ENCODE results near the gene GABARAP. TPM values are rescaled to one million over a fixed set of nuclear protein-coding genes. Genes with fewer than 3 reads are reported as not detected.
A peak's percentile ranks its signal among the peaks of the same experiment; 100 is the strongest.

Gene GABARAP
- total RNA-seq, 4 donors from 2014 or later, result 172 to 384 (median 197) TPM

DNA sequence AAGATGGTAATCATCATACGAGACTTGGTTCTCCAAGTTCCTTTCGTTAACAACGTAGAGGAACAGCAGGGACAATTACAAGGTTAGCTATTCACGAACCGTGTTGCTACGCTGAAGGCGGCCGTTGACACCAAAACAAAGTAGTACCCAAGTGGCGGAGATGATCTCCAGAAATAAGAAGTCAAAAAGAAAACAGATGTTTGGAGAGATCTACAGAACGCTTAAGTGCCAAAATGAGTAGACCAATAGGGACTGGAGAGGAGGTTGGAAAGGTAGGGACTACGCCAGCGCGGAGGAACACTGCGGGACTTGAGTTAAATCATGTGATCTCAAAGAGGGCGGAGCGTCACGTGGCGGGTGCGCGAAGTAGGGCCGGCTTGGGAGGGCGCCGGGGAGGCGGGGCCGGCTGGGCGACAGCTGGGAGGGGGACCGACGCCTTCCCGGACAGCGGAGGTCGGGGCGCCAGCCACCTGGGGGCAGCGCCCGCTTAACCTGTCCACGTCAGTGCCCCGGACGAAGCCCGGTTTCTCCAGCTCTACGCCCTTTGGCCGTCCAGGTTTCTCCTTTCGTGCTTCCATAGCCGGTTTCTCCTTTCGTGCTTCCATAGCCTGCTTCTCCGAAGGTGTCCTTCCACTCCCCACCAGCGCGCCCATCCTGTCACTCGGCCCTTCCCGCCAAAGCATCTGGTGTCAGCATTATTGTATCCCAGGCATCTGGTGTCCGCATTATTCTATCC, 636 bp upstream of the GABARAP start:
- peaks cover 18 to 45% (median 32%) of the 10 kb centered on the region in 3 donors for H3K4me1 ChIP-seq
- intact Hi-C loops (cut with DNase I), result no loop called here
- H3K27ac ChIP-seq, result peak overlapping the region; percentile 97 to 100 (median 99)
- no peaks in the 10 kb centered on the region for H3K27me3 ChIP-seq
- peak; percentile 77 for DNase-seq
- H3K36me3 ChIP-seq, result peaks cover 31 to 55% (median 35%) of the 10 kb centered on the region in 3 donors
- peak in 3 of 4 donors; percentile 27 to 68 (median 35) for TF ChIP-seq POLR2A (IDR thresholded peaks at IDR 0.05)
- TF ChIP-seq, protein P1, sequence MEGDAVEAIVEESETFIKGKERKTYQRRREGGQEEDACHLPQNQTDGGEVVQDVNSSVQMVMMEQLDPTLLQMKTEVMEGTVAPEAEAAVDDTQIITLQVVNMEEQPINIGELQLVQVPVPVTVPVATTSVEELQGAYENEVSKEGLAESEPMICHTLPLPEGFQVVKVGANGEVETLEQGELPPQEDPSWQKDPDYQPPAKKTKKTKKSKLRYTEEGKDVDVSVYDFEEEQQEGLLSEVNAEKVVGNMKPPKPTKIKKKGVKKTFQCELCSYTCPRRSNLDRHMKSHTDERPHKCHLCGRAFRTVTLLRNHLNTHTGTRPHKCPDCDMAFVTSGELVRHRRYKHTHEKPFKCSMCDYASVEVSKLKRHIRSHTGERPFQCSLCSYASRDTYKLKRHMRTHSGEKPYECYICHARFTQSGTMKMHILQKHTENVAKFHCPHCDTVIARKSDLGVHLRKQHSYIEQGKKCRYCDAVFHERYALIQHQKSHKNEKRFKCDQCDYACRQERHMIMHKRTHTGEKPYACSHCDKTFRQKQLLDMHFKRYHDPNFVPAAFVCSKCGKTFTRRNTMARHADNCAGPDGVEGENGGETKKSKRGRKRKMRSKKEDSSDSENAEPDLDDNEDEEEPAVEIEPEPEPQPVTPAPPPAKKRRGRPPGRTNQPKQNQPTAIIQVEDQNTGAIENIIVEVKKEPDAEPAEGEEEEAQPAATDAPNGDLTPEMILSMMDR (IDR thresholded peaks at IDR 0.05), result peak in 3 of 6 experiments; percentile 4 to 13 (median 8)
- peak overlapping the region; percentile 76 to 99 (median 92) for H3K4me3 ChIP-seq
- WGBS, 2 donors, result 2 to 3% methylated on average over 31 to 36 of the region's 49 CpGs
- no peaks in the 10 kb centered on the region for H3K9me3 ChIP-seq

DNA sequence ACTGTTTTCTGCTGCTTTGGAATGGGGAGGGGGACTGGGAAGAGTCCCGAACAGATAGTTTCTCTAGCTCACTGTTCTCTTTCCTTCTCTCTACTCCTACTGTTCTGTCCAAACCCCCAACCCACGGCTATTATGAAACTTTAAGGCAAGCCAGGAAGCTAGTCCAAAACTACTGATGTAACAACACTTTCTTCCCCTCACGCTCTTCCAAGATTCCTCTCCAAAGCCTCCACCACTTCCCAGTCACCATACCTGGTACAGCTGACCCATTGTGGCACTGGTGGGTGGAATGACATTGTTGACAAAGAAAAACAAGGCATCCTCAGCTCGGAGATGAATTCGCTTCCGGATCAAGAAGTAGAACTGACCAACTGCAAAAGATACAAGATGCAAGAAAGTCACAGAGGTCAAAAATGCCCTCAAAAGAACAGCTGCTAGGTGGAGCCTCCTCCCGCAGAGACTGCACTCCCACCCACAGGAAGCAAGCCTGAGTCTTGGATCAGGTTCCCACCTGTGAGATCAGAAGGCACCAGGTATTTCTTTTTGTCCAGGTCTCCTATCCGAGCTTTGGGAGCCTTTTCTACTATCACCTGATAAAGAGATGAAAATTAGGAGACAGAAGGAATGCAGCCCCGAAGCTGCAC, 1.0 kb downstream of the GABARAP start:
- TF ChIP-seq, protein P1 (IDR thresholded peaks at IDR 0.05), result no peak
- TF ChIP-seq POLR2A (IDR thresholded peaks at IDR 0.05), result no peak
- H3K4me1 ChIP-seq, result peaks cover 29 to 47% (median 34%) of the 10 kb centered on the region in 3 donors
- H3K27me3 ChIP-seq, result no peaks in the 10 kb centered on the region
- H3K4me3 ChIP-seq, result peak overlapping the region; percentile 76 to 99 (median 92)
- no peaks in the 10 kb centered on the region for H3K9me3 ChIP-seq
- H3K36me3 ChIP-seq, result peaks cover 27 to 51% (median 27%) of the 10 kb centered on the region in 3 donors
- intact Hi-C loops (cut with DNase I), result no loop called here
- H3K27ac ChIP-seq, result peak overlapping the region; percentile 97 to 100 (median 99)
- DNase-seq, result no peak
- WGBS, 2 donors, result 23 to 29% methylated on average over 7 to 9 of the region's 9 CpGs

DNA sequence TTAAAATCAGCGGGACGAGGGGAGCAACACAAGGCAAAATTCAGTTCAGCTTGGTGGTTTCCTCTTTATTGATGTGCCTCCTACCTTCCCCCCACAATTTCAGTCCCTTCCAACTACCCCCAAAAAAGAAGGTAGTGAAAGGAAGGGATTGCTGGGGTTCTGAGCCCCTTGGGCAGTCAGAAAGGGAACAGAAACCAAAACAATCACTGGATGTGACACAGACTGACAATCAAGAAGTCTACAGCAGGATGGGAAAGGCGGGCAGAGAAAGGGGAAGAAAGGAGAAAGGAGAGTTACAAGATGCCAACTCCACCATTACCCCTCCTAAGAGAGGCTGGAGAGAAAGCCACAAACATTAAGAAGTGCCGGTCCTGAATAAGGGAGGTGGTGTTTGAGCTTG, 1.9 kb downstream of the GABARAP start:
- Histone ChIP-seq H3K27me3 (no peaks in the 10 kb centered on the region), H3K4me1 (peaks cover 30 to 56% (median 41%) of the 10 kb centered on the region in 3 donors), H3K36me3 (peaks cover 22 to 51% (median 29%) of the 10 kb centered on the region in 3 donors), H3K9me3 (no peaks in the 10 kb centered on the region), H3K4me3 (peak overlapping the region in 3 of 4 donors; percentile 76 to 99 (median 99)), H3K27ac (peak overlapping the region in 3 of 4 donors; percentile 97 to 100 (median 99))
- WGBS, 2 donors, result 59 to 75% methylated on average over 4 of the region's 4 CpGs
- no peak for TF ChIP-seq POLR2A (IDR thresholded peaks at IDR 0.05)
- TF ChIP-seq, protein P1 (IDR thresholded peaks at IDR 0.05), result no peak
- no peak for DNase-seq
- intact Hi-C loops (cut with DNase I), result no loop called here

DNA sequence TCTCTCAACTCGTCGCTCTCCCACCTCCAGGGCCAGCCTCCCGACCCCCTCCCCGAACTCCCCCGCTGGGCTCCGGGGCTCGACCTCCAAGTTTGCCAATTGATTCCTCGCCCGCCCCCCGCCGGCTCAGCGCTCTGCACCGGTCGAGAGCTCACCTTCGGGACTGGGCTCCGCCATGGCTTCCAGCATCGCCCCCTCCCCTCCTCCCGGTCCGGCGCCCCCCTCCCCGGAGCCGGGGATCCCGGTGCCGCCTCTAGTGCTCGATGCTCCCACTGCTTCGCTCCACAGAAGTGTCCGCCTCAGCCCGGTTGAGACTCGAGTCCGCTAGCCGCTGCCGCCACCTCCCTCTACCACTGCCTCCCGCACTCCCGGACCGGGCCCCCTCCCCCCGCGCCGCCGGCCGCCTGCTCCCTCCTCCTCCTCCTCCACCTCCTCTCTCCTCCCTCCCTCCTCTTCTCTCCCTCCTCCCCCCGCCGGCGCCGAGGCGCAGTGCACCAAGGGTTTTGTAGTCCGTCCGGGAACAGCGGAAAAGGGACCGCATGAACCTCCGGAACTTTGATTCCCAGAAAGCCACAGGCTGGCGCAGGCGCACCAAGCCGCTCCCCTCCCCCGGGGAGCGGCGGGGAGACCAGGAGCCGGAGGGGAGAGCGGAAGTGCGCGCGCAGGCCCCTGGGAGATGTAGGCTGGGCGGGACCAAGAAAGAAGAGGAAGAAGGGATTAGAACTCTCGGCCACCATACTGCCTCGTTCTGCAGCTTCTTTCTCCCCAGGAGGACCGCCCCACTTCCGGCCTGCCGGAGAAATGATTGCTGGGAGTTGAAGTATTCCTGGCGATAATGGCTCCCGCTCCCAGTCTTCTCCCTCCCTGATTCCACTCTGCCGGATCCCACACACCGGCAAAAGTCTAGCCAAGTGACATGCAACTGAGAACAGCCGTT, 2.9 kb downstream of the GABARAP start, which contains the start of gene PHF23:
TSS of gene PHF23 (minus strand) at position 367 of the 937 bp plus-strand sequence. CDS start at position 189, 178 bp downstream.
- H3K4me1 ChIP-seq, result peaks cover 40 to 66% (median 50%) of the 10 kb centered on the region in 3 donors

More for the DNA sequence above, 2.9 kb downstream of the GABARAP start, which contains the start of gene PHF23:
- TF ChIP-seq, protein P1 (IDR thresholded peaks at IDR 0.05), result peak; percentile 9 to 59 (median 46)
- peak in 3 of 4 donors; percentile 59 to 87 (median 60) for TF ChIP-seq POLR2A (IDR thresholded peaks at IDR 0.05)
- peak within 1 kb of the TSS; percentile 97 to 100 (median 98) for H3K27ac ChIP-seq
- intact Hi-C loops (cut with DNase I), result no loop called here
- peaks cover 17 to 44% (median 19%) of the 10 kb centered on the region in 3 donors for H3K36me3 ChIP-seq
- H3K9me3 ChIP-seq, result no peaks in the 10 kb centered on the region
- WGBS, 2 donors, result 0% methylated on average over 24 to 30 of the region's 72 CpGs
- peak; percentile 96 for DNase-seq
- H3K27me3 ChIP-seq, result no peaks in the 10 kb centered on the region
- H3K4me3 ChIP-seq, result peak within 1 kb of the TSS; percentile 97 to 99 (median 99)
